GM19438 (cell line): ENCODE results near the gene AHI1.

ENCODE experiments used
- ATAC-seq: cut with Tn5 transposase; IDR thresholded peaks from one replicate; pipeline ENCODE4 v1.9.1; 2021; ENCODE audit warnings: low read depth; ENCODE audit not compliant: unreplicated experiment

The AHI1 gene

DNA sequence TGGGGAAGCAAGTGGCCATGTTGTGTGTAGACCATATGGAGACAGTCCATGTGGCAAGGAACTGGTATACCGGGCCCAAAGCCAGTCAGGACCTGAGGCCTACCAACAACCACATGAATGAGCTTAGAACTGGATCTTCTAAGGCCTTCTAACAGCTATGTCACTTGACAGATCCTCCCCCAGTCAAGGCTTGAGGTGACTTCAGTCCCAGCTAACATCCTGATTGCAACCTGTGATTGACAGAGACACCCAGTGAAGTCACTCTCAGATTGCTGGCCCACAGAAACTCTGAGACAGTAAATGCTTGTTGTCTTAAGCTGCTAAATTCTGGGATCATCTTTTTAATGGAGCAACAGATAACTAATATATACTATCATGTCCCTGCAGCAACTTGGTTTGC lies 32.9 kb downstream of the AHI1 start:
- no peak for ATAC-seq

DNA sequence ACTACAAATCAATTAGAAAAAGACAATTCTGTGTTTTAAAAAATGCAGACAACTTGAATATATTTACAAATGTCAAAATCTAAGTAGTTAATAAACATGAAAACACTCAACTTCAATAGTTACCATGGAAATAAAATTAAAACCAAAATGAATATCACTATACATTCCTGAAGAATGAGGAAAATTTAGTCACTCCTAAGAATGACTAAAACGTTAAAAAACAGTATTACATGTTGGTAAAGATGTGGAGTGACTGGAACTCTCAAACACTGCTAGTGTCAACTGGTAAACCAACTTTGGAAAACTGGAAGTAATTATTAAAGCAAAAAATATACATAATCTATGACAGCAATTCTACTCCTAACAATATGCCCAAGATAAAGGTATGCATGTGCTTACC lies 36.3 kb downstream of the AHI1 start:
- ATAC-seq = no peak

DNA sequence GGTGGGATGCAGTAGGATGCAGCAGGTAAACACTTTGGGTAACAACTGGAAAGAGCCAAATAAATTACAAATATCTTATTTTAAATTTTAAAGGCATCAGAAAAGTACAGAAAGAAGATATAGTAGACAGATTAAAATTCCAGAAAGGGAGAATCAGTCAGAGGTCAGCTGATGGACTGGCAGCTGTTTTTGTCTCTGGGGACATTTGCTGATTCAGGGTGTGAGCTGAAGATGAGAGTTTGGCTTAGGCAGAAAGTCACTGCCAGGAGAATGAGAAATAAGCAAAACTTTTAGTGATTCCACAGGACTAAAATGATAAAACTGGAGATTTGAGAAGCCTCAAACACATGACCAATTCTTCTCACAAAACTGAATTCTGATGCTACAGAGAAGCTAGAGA lies 39.5 kb downstream of the AHI1 start:
- ATAC-seq = no peak

DNA sequence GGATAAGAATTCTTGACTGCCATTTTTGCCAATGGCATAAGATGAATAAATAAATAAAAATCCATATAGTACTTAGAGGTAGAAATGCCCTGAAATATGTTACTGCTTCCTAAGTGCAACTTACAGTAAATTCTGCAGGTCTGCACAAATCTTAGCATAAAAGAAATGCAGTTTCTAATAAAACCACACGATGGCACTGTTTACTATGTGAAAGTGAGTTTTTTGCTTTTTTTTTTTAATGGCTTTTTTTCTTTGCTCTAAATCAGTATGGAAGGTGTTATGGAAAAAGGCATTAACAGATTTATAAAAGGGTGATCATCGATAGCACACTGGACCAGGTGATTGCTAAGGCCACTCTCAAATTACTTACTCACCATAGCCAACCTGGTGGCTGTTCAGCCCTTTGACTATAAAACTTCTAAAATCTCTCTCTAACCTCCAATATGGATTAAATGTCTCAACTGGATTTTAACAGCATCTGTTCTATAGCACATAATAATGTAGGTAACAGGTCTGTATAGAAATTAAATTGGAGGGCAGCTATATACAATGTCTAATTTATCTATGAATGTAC lies 45.8 kb downstream of the AHI1 start:
- ATAC-seq = no peak

DNA sequence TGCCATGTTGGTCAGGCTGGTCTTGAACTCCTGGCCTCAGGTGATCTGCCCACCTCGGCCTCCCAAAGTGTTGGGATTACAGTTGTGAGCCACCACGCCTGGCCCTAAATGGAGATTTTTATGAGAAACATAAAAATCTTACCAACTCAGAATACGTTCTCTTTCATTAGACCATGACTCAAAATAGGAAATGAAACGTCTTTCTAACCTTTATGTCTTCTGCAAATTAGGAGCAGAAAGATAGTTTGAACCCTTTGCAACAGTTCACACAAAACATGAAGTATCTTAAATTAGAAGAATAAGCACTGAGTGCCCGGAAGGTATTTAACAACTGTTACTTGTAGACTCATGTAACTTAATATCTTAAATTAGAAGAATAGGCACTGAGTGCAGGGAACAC lies 48.3 kb downstream of the AHI1 start:
- ATAC-seq = no peak

DNA sequence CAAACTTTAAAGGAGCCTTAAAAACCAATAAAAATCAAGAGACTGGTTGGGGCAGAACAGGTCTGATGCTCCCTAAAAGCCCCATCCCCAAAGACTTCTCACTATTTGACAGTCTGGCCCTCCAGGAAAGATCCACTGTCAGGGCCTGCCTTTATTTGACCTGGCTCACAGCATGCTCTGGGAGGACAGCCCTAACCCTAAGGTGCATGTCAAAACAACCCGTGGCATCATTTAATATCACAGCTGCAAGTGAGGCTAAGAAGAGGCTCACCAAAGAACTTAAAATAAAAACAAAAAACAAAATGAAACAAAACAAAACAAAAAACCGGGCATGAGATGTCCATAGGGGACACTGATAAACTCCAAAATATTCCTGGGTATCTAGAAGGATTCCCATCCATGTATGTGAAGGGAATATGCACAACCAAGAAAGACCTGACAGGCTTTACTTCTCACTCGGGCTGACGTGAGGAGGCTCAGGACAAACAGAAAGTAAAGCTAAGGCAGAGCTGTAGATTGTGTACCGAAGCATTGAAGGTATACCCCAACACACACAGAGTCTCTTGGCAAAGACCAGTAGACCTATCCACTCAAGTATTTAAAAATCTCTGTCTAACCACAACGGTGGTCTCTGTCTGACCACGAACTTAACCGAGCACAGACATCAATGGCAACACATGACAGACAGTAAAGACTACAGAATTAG lies 57.3 kb downstream of the AHI1 start:
- no peak for ATAC-seq

DNA sequence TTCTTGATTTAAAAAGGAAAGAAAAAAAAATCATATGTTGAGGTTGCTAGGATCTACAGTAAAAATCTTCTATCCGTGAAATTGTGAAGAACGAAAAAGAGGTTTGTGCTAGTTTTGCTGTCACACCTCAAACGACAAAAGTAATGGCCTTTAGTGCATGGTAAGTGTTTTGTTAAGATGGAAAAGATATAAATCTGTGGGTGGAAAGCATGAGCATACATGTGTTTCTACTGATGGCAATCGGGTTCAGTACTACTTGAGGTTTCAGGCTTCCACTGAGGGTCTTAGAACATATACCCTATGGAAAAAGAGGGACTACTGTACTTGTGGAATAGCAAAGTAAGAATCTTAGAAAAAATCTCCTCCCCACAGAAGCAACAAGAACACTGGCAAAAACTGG lies 58.0 kb downstream of the AHI1 start:
- no peak for ATAC-seq

DNA sequence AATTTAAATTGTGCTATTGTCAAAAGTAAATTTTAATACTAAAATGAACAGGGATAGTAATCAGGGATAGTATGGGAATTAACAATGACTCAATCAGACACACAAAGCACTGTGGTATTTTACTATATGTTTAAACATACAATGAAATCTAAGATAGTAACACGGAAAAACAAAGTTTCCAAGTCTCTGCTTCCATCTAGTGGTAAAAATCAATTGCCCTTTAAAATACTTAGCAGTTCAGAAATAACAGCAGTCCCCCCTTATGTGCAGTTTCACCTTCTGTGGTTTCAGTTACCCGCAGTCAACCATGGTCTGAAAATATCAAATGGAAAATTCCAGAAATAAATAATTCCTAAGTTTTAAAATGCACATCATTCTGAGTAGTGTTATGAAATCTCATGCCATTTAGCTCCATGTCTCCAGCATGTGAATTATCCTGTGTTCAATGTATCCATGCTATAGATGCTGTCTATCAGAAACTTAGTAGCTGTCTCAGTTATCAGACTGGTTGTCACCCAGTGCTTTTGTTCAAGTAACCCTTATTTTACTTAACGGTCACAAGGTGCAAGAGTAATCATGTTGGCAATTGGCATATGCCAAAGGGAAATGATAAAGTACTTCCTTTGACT lies 58.5 kb downstream of the AHI1 start:
- ATAC-seq = peak; percentile 49

DNA sequence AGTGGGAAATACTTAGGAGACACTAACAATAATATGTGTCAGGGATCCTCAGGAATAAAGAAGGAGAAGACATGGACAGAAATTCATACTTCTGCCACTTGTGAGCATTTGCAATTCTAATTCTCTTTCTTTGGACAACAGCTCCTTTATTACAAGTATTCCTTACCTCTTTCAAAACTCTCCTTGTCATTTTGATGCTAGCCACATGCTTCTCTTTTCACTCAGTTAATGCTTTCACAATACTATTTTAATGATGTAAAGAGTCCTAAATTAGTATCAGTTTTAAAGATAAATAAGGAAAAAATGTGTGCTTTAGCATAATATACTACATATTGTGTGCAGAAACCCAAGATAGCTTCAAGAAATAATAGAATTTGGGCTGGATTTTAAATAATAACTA lies 62.5 kb downstream of the AHI1 start:
- ATAC-seq = no peak

DNA sequence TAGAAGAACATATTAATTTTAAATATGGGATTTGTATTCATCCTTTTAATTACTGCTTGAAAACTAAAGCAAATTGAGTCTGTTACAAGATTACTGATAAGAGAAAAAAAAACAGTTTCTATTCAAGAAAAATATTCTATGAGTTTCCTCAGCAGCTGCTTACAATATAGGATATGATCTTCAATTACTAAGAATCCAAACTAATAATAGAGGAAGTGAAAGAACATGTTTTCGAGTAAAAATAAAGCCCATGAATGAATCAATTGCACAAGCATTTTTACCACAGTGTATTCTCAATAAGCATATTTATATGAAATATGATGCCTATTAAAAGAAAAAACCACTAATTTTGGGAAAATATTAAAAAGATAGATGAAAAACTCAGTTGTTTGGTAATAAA lies 63.4 kb downstream of the AHI1 start:
- no peak for ATAC-seq

DNA sequence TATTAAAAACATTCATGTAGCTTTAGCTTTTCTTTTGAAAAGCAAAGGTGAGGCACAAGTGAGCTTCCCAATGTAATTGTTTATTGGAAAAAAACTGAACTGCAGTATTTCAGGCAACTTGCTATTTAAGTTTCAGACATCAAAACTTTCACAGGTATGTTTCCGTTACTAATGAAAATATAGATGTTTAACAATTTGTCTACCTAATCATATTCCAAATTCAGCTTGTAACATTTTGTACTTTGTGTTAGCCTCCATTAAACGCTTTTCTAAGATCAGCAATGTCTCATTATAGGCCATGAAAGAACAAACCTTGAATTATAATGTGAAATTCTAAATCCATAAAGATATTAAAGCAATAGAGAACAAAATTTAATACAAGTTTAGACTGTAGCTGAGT lies 69.5 kb downstream of the AHI1 start:
- ATAC-seq = no peak

DNA sequence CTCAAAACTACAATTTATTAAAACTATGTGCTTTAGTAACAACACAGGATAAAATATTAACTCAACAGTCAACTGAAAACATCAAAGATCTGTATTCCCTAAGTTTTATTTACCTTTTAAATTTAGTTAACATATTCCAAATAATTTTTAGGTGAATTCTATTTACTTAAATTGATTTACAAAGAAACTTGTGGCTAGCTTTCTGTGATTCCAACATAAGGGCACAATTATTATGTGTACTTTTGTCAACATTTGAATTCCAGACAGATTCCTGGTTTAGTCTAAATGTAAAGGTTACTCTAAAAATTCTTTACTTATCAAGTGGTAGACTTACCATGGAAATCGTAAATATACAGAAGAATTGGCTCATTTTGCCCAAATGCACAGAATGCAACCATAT lies 70.7 kb downstream of the AHI1 start:
- no peak for ATAC-seq

DNA sequence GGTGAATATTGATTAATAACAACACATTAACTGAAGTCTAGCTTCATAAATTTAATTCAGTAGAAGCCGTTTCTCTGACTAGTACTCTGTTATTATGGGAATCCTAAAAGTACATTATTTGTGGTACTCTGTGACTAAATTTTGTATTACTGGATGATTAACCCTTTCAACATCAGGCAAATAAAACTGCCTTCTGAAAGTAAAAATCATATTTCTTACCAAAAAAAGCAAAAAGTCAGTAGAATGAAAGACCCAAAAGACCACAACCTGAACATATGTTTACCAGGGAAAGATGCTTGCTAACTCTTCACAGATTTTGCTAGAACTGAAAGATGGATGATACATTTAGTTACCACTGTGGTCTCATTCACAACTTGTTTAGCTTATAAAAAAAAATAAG lies 73.2 kb downstream of the AHI1 start:
- ATAC-seq = no peak

DNA sequence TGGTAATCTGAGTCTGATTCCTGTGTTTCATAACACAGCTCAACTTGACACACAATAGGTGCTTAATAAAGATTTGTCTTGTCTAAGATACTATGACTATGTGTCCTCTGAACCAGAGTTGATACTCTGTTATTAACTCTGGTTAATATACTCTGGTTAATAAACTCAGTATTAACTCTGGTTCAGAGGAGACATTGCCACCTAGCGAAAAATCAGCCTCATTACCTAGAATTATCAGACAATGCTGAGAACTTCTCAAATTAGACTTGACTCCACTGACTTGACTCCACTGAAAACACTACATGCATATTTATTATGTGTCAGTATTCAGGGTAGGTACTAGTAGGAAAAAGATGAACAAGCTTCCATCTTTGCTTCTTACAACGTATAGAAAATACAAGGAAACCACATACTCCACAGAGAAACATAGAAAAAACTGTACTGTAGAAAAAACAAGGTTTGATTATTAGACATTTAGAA lies 73.9 kb downstream of the AHI1 start:
- ATAC-seq = peak; percentile 92

DNA sequence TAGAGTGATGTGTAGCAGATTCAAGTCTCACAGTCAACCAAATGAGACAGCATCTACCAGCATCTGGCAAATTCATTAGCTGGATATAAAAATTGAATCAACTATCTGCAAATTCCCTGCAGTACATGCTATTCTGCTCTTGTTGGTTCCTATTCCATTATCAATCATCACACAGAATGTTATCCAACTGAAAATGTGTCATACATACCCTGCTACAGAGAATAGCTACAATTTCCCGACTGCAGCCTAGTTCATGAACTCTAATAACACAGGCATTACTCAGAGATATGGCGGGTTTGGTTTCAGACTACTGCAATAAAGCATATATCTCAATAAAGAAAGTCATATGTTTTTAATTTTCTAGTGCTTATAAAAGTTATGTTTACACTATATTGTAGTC lies 78.4 kb downstream of the AHI1 start:
- ATAC-seq = no peak

DNA sequence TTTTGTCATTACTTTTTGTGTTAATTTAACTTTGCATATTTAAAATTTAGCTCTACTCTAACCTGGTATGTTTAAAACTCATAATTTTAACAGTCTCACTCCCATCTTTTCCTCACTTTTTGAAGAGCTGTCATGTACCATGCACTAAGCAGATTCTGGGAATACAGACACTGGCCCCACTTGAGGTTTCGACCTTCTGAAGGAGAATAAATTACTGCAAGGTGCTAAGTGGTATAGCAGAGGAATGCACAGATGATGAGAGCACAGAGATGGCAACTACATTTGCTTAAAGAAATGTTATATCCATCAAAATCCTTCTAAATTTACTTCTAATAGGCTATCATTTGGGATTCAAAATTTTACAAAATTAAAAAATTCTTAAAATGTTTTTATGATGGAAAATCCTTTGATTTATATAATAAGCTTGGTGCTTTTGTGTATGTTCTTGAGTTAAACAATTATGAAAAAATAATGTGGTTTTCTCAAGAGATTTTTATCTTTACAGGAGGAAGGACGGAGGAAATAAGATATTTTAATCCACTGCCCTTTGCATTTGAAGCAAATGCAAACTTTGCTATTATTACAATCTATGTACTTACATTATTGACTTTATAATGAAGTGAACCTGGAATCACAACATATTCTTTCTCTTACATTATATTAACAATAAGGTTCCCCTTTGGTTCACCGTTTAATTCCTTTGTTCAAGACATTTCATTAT lies 79.3 kb downstream of the AHI1 start:
- no peak for ATAC-seq

DNA sequence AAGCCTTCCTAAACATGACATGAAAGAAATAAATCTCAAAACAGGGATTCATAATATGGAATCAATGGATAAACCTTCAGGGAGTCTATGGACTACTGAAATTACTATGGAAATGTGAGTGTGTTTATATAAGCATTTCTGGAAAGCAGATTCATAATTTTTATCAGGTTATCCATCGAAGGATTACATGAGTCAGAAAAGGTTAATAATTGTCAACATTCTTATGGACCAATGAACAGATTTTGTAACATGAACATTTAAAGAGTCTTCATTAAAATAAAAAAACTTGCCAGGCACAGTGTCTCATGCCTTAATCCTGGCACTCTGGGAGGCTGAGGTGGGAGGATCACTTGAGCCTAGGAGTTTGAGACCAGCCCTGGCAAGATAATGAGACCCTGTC lies 84.8 kb downstream of the AHI1 start:
- ATAC-seq = no peak

DNA sequence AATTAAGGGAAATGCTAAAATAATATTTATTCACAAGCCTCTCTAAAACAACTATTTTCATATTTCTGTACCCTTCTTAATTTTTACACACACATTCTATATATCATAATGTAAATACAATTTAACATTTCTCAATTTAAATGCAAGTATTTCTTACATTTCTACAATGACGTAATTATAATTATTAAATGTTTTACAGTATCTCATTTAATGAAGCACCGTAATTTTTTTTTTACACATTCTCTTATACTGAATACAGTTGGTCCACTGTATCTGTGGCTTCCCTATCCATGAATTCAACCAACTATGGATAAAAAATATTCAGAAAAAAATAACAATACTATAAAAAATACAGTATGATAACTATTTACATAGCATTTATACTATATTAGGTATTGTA lies 85.7 kb downstream of the AHI1 start:
- ATAC-seq = no peak

DNA sequence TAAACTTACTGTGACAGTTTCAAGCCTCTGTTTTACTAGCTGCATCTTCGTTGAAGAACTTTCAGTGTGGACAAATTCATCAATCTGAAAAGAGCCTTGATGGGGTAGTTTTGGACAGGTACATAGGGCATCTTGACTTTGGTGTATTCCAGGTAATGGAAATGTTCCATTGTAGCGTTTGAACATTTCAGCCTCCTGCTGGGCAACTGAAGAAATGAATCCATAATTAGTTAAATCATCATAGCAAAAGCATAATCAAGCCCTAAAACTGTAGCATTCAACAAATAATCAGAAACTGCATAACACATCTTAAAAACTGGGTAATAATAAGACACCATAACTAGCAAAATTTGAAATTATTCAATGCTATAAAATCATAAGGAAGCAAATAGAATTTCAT lies 86.2 kb downstream of the AHI1 start:
- ATAC-seq = no peak

DNA sequence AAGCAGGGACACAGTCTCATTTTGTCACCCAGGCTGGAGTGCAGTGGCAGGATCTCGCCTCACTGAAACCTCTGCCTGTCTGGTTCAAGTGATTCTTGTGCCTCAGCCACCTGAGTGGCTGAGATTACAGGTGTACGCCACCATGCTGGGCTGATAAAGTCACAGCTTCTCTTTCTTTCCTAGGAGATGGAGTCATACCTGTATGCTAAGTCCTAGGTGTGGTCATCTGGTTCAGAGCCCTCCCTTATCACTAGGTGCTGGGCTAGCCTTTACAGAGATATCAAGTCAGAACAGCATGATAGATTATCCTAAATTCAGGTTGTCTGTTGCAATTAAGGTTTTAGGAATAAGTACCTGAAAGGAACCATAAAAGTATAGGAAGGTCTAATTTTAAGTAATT lies 86.7 kb downstream of the AHI1 start:
- ATAC-seq = no peak

DNA sequence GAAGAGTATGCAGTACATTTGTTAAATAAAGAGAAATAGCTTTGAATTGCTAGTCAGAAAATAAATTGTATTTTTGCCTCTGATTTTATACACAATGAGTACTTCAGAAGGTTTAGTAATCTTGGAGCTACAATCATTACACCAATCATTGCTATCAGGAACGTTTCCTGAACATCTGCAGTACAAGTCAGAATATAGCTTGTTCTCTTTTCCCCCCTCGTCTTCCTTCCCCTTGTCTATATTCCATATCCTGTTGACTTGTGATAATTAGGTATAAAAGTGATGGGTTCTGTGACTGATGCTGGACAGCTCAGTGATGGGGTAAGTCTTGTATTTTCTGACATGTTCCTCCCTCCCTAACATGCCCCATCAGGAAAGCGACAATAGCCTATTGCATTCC lies 94.0 kb downstream of the AHI1 start:
- no peak for ATAC-seq

DNA sequence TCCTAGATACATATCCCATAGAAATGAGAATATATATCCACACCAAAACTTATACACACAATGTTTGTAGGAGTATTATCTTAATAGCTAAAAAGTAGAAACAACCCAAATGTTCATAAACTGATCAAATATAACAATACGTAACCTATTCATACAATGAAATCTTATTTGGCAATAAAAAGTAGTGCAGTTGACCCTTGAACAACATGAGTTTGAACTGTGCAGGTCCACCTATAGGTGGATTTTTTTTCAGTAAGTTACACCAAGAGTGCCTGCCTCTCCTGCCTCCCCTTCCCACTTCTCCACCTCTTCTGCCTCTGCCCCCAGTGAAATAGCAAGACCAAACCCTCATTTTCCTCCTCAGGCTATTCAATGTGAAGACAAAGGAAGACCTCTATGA lies 95.2 kb downstream of the AHI1 start:
- no peak for ATAC-seq
